Transverse colon (tissue), 4 donors: ENCODE data around the gene AP3B1. TPM values are rescaled to one million over a fixed set of nuclear protein-coding genes. Genes with fewer than 3 reads are reported as not detected.
"Not testable (repeated sequence)": the region's sequence is repeated elsewhere in the genome, so short reads cannot be mapped to it uniquely, and the experiment has no call there.

ENCODE experiments used
- DNase-seq: peaks from one replicate; pipeline ENCODE4 v3.0.0-alpha.2; 2019
- H3K27ac ChIP-seq, 4 donors: fragments of 200-600 bp; sonication (generic); 2 replicates each; pipeline ENCODE4 v1.5.1; 2016 to 2018; ENCODE audit warnings: inconsistent platforms in 4 of 4
- H3K27me3 ChIP-seq: fragments of 200-600 bp; sonication (generic); 2 replicates; pipeline ENCODE4 v1.5.1; 2017; ENCODE audit warnings: inconsistent platforms
- H3K36me3 ChIP-seq, 4 donors: fragments of 200-600 bp; sonication (generic); 2 replicates each; pipeline ENCODE4 v1.5.1; 2017 to 2019; ENCODE audit warnings: inconsistent platforms in 4 of 4
- H3K4me1 ChIP-seq, 4 donors: fragments of 200-600 bp; sonication (generic); 2 replicates each; pipeline ENCODE4 v1.5.1; 2017 to 2020; ENCODE audit warnings: inconsistent platforms in 4 of 4
- H3K4me3 ChIP-seq, 4 donors: fragments of 200-600 bp; sonication (generic); 1 replicate in 1 of 4; 2 replicates in 3 of 4; pipeline versions ENCODE4 v1.5.1 to v1.6.1; 2017 to 2019; ENCODE audit warnings: inconsistent platforms in 4 of 4
- H3K9me3 ChIP-seq, 2 donors: fragments of 200-600 bp; sonication (generic); 2 replicates each; pipeline ENCODE4 v1.5.1; 2017 to 2019; ENCODE audit warnings: inconsistent platforms in 2 of 2
- CTCF ChIP-seq, 5 experiments: fragments of 200-600 bp in 3 of 5; fragments of 450-650 bp in 2 of 5; sonication (generic) in 3 of 5; IDR thresholded peaks; 1 replicate in 2 of 5; 2 replicates in 3 of 5; pipeline ENCODE4 v1.5.1; 2016 to 2017; ENCODE audit warnings: antibody characterized with exemption in 5 of 5, inconsistent platforms in 3 of 5, mild to moderate bottlenecking in 2 of 5, moderate library complexity in 1 of 5
- EP300 ChIP-seq: sonication (generic); formaldehyde crosslinking; IDR thresholded peaks from one replicate; pipeline ENCODE4 v1.6.1; 2017; ENCODE audit warnings: antibody characterized with exemption, low read depth
- POLR2A ChIP-seq: fragments of 450-650 bp; IDR thresholded peaks from one replicate; pipeline ENCODE4 v1.6.1; 2016; ENCODE audit warnings: antibody characterized with exemption, mild to moderate bottlenecking, moderate library complexity
- POLR2AphosphoS5 ChIP-seq, 3 donors: sonication (generic); formaldehyde crosslinking; IDR thresholded peaks; one replicate each; pipeline ENCODE4 v1.6.1; 2016; ENCODE audit warnings: antibody characterized with exemption in 3 of 3
- WGBS, 2 donors: methylation state at CpG; one replicate each; pipeline ENCODE4 v1.1.5; 2018; ENCODE audit warnings: low coverage in 1 of 2; 5-methylcytosine and 5-hydroxymethylcytosine counted together
- in situ Hi-C, 4 donors: fragments of 200-750 bp; cut with MboI; loops; one replicate each; pipeline versions ENCODE4 v1.15.0 to v1.15.1; 2017; ENCODE audit warnings: low sequenced_read_pairs in 3 of 4, low pct_ligation_motif_present in 1 of 4, low pct_unique_long_range_greater_than_20kb in 1 of 4
- intact Hi-C: fragments of 100-400 bp; cut with DNase I; formaldehyde crosslinking; loops from one replicate; pipeline ENCODE4 v1.15.1; 2023; ENCODE audit warnings: low total_unique reads
- total RNA-seq, 4 donors: library from RNA; depleted of rRNA; stranded (reverse); fragments of >200 nt; gene quantifications; one replicate each; pipeline ENCODE4 v1.1.0, GENCODE V29; 2016

AP3B1 gene
- total RNA-seq, 4 donors from 2014 or later: 45.7 to 61.3 (median 53.4) TPM

- 100% methylated on average over 1 of the region's 1 CpG for WGBS, 2 donors
These were observed 204.5 kb downstream of the AP3B1 start for GRCh38 chr5:78090002-78090401.

GRCh38 chr5:78078858-78079257, 215.6 kb downstream of the AP3B1 start:
- H3K36me3 ChIP-seq: peaks cover 0 to 7% (median 0%) of the 10 kb centered on the region in 4 donors
- no peaks in the 10 kb centered on the region for H3K4me1 ChIP-seq
- TF ChIP-seq CTCF (IDR thresholded peaks at IDR 0.05) (no peak), POLR2A (no peak), EP300 (no peak), POLR2AphosphoS5 (IDR thresholded peaks at IDR 0.05) (no peak)
- H3K27me3 ChIP-seq: no peaks in the 10 kb centered on the region
- H3K27ac ChIP-seq: no peak overlapping the region
- H3K4me3 ChIP-seq: no peak overlapping the region
- intact Hi-C loops: no loop called here
- H3K9me3 ChIP-seq: no peaks in the 10 kb centered on the region
- in situ Hi-C loops: no loop called here
- DNase-seq: no peak

More at GRCh38 chr5:78090002-78090401, 204.5 kb downstream of the AP3B1 start:
- no peaks in the 10 kb centered on the region for H3K4me1 ChIP-seq
- peaks cover 0 to 6% (median 0%) of the 10 kb centered on the region in 4 donors for H3K36me3 ChIP-seq
- intact Hi-C loops (no loop called here), in situ Hi-C loops (no loop called here)
- H3K4me3 ChIP-seq: no peak overlapping the region
- no peak for DNase-seq
- no peaks in the 10 kb centered on the region for H3K27me3 ChIP-seq
- no peak overlapping the region for H3K27ac ChIP-seq
- H3K9me3 ChIP-seq: no peaks in the 10 kb centered on the region
- TF ChIP-seq EP300: no peak
- TF ChIP-seq CTCF (IDR thresholded peaks at IDR 0.05): no peak
- TF ChIP-seq POLR2A: no peak
- TF ChIP-seq POLR2AphosphoS5 (IDR thresholded peaks at IDR 0.05): no peak

- WGBS, 2 donors: 97 to 99% methylated on average over 4 of the region's 4 CpGs
- intact Hi-C loops: no loop called here
- in situ Hi-C loops: no loop called here
These were observed 217.0 kb downstream of the AP3B1 start for GRCh38 chr5:78077369-78078068.

GRCh38 chr5:78076351-78076750, 218.1 kb downstream of the AP3B1 start:
- intact Hi-C loops: no loop called here
- Histone ChIP-seq H3K4me1 (no peaks in the 10 kb centered on the region), H3K27ac (no peak overlapping the region), H3K27me3 (no peaks in the 10 kb centered on the region), H3K9me3 (no peaks in the 10 kb centered on the region), H3K36me3 (no peaks in the 10 kb centered on the region), H3K4me3 (no peak overlapping the region)
- no peak for DNase-seq
- WGBS, 2 donors: 80 to 81% methylated on average over 1 to 2 of the region's 2 CpGs
- no peak for TF ChIP-seq POLR2AphosphoS5 (IDR thresholded peaks at IDR 0.05)
- TF ChIP-seq EP300: no peak
- in situ Hi-C loops: no loop called here

More at GRCh38 chr5:78077369-78078068, 217.0 kb downstream of the AP3B1 start:
- TF ChIP-seq CTCF (IDR thresholded peaks at IDR 0.05): no peak
- no peak for TF ChIP-seq POLR2A
- TF ChIP-seq POLR2AphosphoS5 (IDR thresholded peaks at IDR 0.05): no peak
- no peak for TF ChIP-seq EP300
- H3K27me3 ChIP-seq: no peaks in the 10 kb centered on the region
- no peak for DNase-seq
- H3K4me1 ChIP-seq: no peaks in the 10 kb centered on the region
- no peaks in the 10 kb centered on the region for H3K9me3 ChIP-seq
- H3K27ac ChIP-seq: no peak overlapping the region
- peaks cover 0 to 1% (median 0%) of the 10 kb centered on the region in 4 donors for H3K36me3 ChIP-seq
- H3K4me3 ChIP-seq: no peak overlapping the region

- Histone ChIP-seq H3K9me3 (peaks cover 0 to 6% of the 10 kb centered on the region in 2 donors), H3K36me3 (no peaks in the 10 kb centered on the region), H3K27me3 (no peaks in the 10 kb centered on the region), H3K4me1 (no peaks in the 10 kb centered on the region), H3K4me3 (no peak overlapping the region), H3K27ac (no peak overlapping the region)
- DNase-seq: no peak
- in situ Hi-C loops (no loop called here), intact Hi-C loops (no loop called here)
- no peak for TF ChIP-seq EP300
- no peak for TF ChIP-seq POLR2AphosphoS5 (IDR thresholded peaks at IDR 0.05)
- no peak for TF ChIP-seq CTCF (IDR thresholded peaks at IDR 0.05)
- TF ChIP-seq POLR2A: no peak
- 90% methylated on average over 3 of the region's 3 CpGs; no CpG with 5 or more reads in 1 of the 2 donors for WGBS, 2 donors
These were observed 219.2 kb downstream of the AP3B1 start for GRCh38 chr5:78075301-78075700.

GRCh38 chr5:78070691-78071090, 223.8 kb downstream of the AP3B1 start:
- in situ Hi-C loops, H3K36me3 ChIP-seq, H3K4me3 ChIP-seq, H3K27ac ChIP-seq, intact Hi-C loops, H3K27me3 ChIP-seq, DNase-seq, H3K4me1 ChIP-seq: not testable (repeated sequence)
- WGBS, 2 donors: 96% methylated on average over 4 of the region's 4 CpGs; no CpG with 5 or more reads in 1 of the 2 donors
- H3K9me3 ChIP-seq: peaks cover 10 to 17% of the 10 kb centered on the region in 2 donors

GRCh38 chr5:78067581-78067980, 226.9 kb downstream of the AP3B1 start:
- WGBS, 2 donors: 98 to 100% methylated on average over 1 to 3 of the region's 3 CpGs
- H3K27ac ChIP-seq, H3K4me1 ChIP-seq, DNase-seq, in situ Hi-C loops, H3K36me3 ChIP-seq, H3K27me3 ChIP-seq, H3K4me3 ChIP-seq, intact Hi-C loops: not testable (repeated sequence)
- peaks cover 10 to 17% of the 10 kb centered on the region in 2 donors for H3K9me3 ChIP-seq
